ENCODE measurements around the gene TNKS1BP1.

Gene TNKS1BP1

DNA sequence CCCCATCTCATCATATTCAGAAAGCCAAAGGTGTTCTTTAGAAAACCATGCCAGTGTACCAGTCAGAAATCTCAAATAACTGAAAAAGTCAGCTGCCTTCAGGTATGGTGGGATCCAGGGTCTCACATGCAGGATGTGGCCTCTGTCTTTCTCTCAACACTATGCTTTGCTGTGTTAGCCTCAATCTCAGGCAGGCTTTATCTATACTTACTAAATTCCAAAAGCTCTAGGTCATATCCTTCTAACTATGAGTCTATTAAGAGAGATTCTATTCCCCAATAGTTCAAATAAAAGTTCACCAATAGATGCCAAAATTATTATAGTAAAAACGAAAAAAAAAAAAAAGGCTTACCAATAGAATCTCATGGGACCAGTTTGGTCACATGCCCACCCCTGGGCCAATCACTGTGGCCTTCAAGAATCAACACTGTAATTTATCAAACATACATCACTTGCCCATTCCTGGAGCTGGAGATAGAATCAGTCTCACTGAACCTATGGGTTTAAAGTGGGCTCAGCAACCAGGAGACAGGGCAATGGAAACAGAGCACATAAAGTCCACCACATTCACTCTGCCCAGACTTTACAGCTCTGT is 49.8 kb downstream of the TNKS1BP1 start:
- Mint-ChIP-seq H3K27me3 (peaks cover 27% of the 10 kb centered on the region), H3K9me3 (peaks cover 17% of the 10 kb centered on the region), H3K36me3 (ENCODE audit: low read depth) (no peaks in the 10 kb centered on the region), H3K4me1 (ENCODE audit: low read depth) (peaks cover 8% of the 10 kb centered on the region), H3K4me3 (no peak overlapping the region), H3K27ac (no peak overlapping the region)
- intact Hi-C loops (cut with micrococcal nuclease), result no loop called here

- Mint-ChIP-seq H3K27me3 (peaks cover 23% of the 10 kb centered on the region), H3K27ac (no peak overlapping the region), H3K9me3 (peaks cover 17% of the 10 kb centered on the region), H3K4me3 (no peak overlapping the region), H3K36me3 (ENCODE audit: low read depth) (no peaks in the 10 kb centered on the region), H3K4me1 (ENCODE audit: low read depth) (peaks cover 8% of the 10 kb centered on the region)
- intact Hi-C loops (cut with micrococcal nuclease), result no loop called here
These were observed 51.2 kb downstream of the TNKS1BP1 start for GRCh38 chr11:57273448-57274058.

GRCh38 chr11:57269571-57270021 is 55.2 kb downstream of the TNKS1BP1 start:
- Mint-ChIP-seq H3K36me3 (ENCODE audit: low read depth) (no peaks in the 10 kb centered on the region), H3K27ac (no peak overlapping the region), H3K4me3 (no peak overlapping the region), H3K9me3 (peaks cover 17% of the 10 kb centered on the region), H3K27me3 (peaks cover 15% of the 10 kb centered on the region), H3K4me1 (ENCODE audit: low read depth) (no peaks in the 10 kb centered on the region)
- intact Hi-C loops (cut with micrococcal nuclease), result no loop called here

DNA sequence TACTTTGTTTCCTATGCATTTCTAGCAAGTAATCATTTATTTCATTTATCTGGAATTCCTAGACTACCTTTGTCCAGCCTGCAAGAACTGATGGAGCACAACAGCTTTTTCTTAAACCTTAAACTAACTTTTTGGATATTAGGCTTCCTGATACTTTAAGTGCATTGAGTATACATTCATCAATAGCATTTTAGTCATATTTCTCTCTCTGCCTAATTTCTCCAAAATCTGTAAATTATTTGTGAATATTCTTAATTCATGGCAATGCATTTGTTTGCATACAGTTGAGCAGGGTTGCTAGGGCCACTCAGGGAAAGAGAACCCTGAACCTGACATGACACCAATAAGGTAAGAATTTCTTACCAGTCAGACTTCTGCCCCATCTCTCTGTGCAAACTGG is 58.6 kb downstream of the TNKS1BP1 start:
- Mint-ChIP-seq H3K4me1 (ENCODE audit: low read depth) (no peaks in the 10 kb centered on the region), H3K36me3 (ENCODE audit: low read depth) (no peaks in the 10 kb centered on the region), H3K27ac (no peak overlapping the region), H3K27me3 (peaks cover 16% of the 10 kb centered on the region), H3K9me3 (no peaks in the 10 kb centered on the region), H3K4me3 (no peak overlapping the region)
- intact Hi-C loops (cut with micrococcal nuclease), result no loop called here

DNA sequence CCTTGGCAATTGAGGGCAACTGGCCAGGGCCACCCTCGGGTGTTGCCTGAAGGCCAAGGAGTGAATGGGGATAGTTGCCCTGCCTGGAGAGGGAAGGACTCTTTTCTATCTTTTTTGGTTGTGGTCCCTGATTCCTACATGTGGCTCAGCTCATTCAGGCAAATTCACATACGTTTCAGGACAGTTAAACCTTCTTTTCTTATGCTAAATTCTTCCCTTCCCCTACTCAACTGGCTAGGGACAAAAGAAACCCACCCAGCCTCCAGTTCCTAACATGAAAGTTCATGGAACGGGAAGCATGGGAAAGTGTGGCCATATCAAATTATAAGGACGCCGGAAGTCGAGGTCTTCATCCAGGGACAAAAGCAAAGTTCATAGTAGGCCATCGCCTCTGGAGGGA is 61.4 kb downstream of the TNKS1BP1 start:
- Mint-ChIP-seq H3K9me3 (no peaks in the 10 kb centered on the region), H3K27me3 (peaks cover 12% of the 10 kb centered on the region), H3K27ac (no peak overlapping the region), H3K4me3 (no peak overlapping the region), H3K4me1 (ENCODE audit: low read depth) (no peaks in the 10 kb centered on the region), H3K36me3 (ENCODE audit: low read depth) (no peaks in the 10 kb centered on the region)
- intact Hi-C loops (cut with micrococcal nuclease), result no loop called here

DNA sequence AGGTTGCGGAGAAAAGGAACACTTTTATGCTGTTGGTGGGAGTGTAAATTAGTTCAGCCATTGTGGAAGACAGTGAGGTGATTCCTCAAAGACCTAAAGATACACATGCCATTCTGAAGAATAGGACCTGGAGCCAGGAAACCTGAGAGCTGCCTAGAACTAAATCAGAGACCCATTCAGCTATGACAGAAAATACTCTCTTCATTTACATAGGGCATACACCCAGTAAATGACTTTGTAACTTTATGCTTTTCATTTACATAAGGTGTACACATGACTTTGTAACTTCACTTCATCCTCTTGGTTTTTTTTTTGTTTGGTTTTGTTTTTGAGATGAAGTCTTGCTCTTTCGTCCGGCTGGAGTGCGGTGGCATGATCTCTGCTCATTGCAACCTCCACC is 62.6 kb downstream of the TNKS1BP1 start:
- Mint-ChIP-seq H3K4me3 (no peak overlapping the region), H3K27ac (no peak overlapping the region), H3K27me3 (peaks cover 12% of the 10 kb centered on the region), H3K4me1 (ENCODE audit: low read depth) (no peaks in the 10 kb centered on the region), H3K36me3 (ENCODE audit: low read depth) (no peaks in the 10 kb centered on the region), H3K9me3 (no peaks in the 10 kb centered on the region)
- intact Hi-C loops (cut with micrococcal nuclease), result no loop called here

GRCh38 chr11:57260937-57261783 is 63.6 kb downstream of the TNKS1BP1 start:
- Mint-ChIP-seq H3K4me1 (ENCODE audit: low read depth) (no peaks in the 10 kb centered on the region), H3K4me3 (no peak overlapping the region), H3K27me3 (peaks cover 16% of the 10 kb centered on the region), H3K27ac (no peak overlapping the region), H3K9me3 (no peaks in the 10 kb centered on the region), H3K36me3 (ENCODE audit: low read depth) (no peaks in the 10 kb centered on the region)
- intact Hi-C loops (cut with micrococcal nuclease), result no loop called here

DNA sequence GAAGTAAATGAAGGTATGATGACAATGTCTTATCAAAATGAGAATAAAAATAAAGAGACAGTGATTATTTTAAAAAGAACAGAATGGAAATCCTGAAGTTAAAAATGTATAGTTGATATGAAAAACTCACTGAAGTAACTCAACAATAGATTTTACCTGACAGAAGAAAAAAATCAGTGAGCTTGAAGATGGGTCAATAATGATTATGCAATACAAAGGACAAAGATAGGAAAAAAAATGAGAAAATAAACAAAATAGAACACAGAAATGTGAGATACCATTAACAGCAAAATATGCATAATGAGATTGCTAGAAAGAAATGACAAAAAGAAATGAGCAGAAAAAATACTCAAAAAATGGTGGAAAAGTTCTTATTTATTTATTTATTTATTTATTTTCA is 68.6 kb downstream of the TNKS1BP1 start:
- Mint-ChIP-seq H3K4me1 (ENCODE audit: low read depth) (no peaks in the 10 kb centered on the region), H3K9me3 (no peaks in the 10 kb centered on the region), H3K27ac (no peak overlapping the region), H3K27me3 (peaks cover 24% of the 10 kb centered on the region), H3K4me3 (no peak overlapping the region), H3K36me3 (ENCODE audit: low read depth) (no peaks in the 10 kb centered on the region)
- intact Hi-C loops (cut with micrococcal nuclease), result no loop called here

- H3K4me1 Mint-ChIP-seq (ENCODE audit: low read depth), result no peaks in the 10 kb centered on the region
- H3K4me3 Mint-ChIP-seq, result no peak overlapping the region
- no peaks in the 10 kb centered on the region for H3K9me3 Mint-ChIP-seq
- no peak overlapping the region for H3K27ac Mint-ChIP-seq
- H3K27me3 Mint-ChIP-seq, result peaks cover 27% of the 10 kb centered on the region
- intact Hi-C loops (cut with micrococcal nuclease), result no loop called here
- no peaks in the 10 kb centered on the region for H3K36me3 Mint-ChIP-seq (ENCODE audit: low read depth)
These were observed 69.1 kb downstream of the TNKS1BP1 start for GRCh38 chr11:57255618-57256017.

- Mint-ChIP-seq H3K27me3 (peaks cover 27% of the 10 kb centered on the region), H3K4me3 (no peak overlapping the region), H3K9me3 (no peaks in the 10 kb centered on the region), H3K4me1 (ENCODE audit: low read depth) (no peaks in the 10 kb centered on the region), H3K36me3 (ENCODE audit: low read depth) (no peaks in the 10 kb centered on the region), H3K27ac (no peak overlapping the region)
- intact Hi-C loops (cut with micrococcal nuclease), result no loop called here
These were observed 70.1 kb downstream of the TNKS1BP1 start for GRCh38 chr11:57254631-57255030.

DNA sequence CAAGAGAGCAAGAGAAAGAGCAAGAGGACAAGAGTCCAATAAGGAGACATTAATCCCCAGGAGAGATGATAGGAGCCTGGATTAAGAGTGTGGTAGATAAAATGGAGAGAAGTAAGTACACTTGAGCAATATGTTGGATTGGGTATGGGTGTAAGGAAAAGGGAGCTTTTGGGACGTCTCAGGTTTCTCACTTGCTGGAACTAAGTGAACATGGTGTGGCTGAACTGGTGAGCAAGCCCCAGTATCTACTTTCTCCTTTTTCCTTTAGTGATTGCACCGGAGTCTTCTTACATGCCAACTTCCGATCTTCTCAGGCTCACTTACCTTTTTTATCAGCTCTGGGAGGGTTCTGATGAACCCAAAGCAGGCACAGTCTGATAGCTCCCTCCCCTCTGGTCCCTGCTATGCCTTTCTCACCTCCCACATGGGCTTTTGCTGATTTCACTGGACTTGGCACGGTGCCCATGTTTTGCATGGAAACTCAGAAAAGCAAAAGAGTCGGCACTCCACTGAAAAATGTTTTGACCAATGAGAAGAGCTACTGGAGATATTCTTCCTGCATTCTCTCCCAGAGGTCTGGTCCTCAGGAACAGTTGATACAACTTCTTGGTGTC is 73.2 kb downstream of the TNKS1BP1 start:
- H3K36me3 Mint-ChIP-seq (ENCODE audit: low read depth), result no peaks in the 10 kb centered on the region
- H3K27ac Mint-ChIP-seq, result no peak overlapping the region
- no peaks in the 10 kb centered on the region for H3K4me1 Mint-ChIP-seq (ENCODE audit: low read depth)
- intact Hi-C loops (cut with micrococcal nuclease), result no loop called here
- H3K4me3 Mint-ChIP-seq, result no peak overlapping the region
- H3K9me3 Mint-ChIP-seq, result no peaks in the 10 kb centered on the region
- peaks cover 25% of the 10 kb centered on the region for H3K27me3 Mint-ChIP-seq

- Mint-ChIP-seq H3K27me3 (peaks cover 21% of the 10 kb centered on the region), H3K36me3 (ENCODE audit: low read depth) (no peaks in the 10 kb centered on the region), H3K9me3 (no peaks in the 10 kb centered on the region), H3K4me1 (ENCODE audit: low read depth) (no peaks in the 10 kb centered on the region), H3K27ac (no peak overlapping the region), H3K4me3 (no peak overlapping the region)
- intact Hi-C loops (cut with micrococcal nuclease), result no loop called here
These were observed 73.7 kb downstream of the TNKS1BP1 start for GRCh38 chr11:57251037-57251436.

Measured in dendritic cell treated with granulocyte-macrophage colony-stimulating factor and Interleukin-4, amounts not matched to agents 40 ng/mL and 50 ng/mL, for 4 days (primary cell).